Gastrocnemius medialis (tissue), 4 donors: ENCODE measurements around the gene TRIM15.

Experiments
- CTCF ChIP-seq, 5 experiments: fragments of 450-650 bp in 3 of 5; fragments of 200-600 bp in 2 of 5; sonication (generic) in 2 of 5; IDR thresholded peaks in 4 of 5; conservative IDR thresholded peaks in 1 of 5; 1 replicate in 4 of 5; 2 replicates in 1 of 5; pipeline ENCODE4 v1.5.1; 2016 to 2019; ENCODE audit warnings: antibody characterized with exemption in 5 of 5, mild to moderate bottlenecking in 3 of 5, moderate library complexity in 3 of 5
- POLR2A ChIP-seq, 2 donors: fragments of 450-650 bp; IDR thresholded peaks; one replicate each; pipeline ENCODE4 v1.6.1; 2017; ENCODE audit warnings: antibody characterized with exemption in 2 of 2, mild to moderate bottlenecking in 2 of 2, moderate library complexity in 2 of 2

- no peak for TF ChIP-seq CTCF (IDR thresholded peaks at IDR 0.05 in 4 of 5, conservative IDR thresholded peaks at IDR 0.05 in 1 of 5)
- TF ChIP-seq POLR2A (IDR thresholded peaks at IDR 0.05) = no peak
Measured at GRCh38 chr6:30162265-30163089, 869 bp upstream of the TRIM15 start.
